Lower lobe of right lung (tissue), 2 donors: ENCODE measurements around the gene PRRT2. TPM values are rescaled to one million over a fixed set of nuclear protein-coding genes. Genes with fewer than 3 reads are reported as not detected.

Experiments used
- ATAC-seq, 2 donors: fragments of 200-7000 bp; cut with Tn5 transposase; one replicate each; pipeline ENCODE4 v1.9.1; 2020 to 2022; ENCODE audit warnings: mild to moderate bottlenecking in 2 of 2, moderate library complexity in 2 of 2
- DNase-seq: peaks from one replicate; pipeline ENCODE4 v3.0.0-alpha.2; 2020
- H3K27ac ChIP-seq: fragments of 200-600 bp; one replicate; pipeline ENCODE4 v1.8.0; 2022
- H3K27me3 ChIP-seq: fragments of 200-600 bp; one replicate; pipeline ENCODE4 v1.8.0; 2022; ENCODE audit warnings: low read depth
- H3K36me3 ChIP-seq: fragments of 200-600 bp; one replicate; pipeline ENCODE4 v1.8.0; 2022; ENCODE audit warnings: mild to moderate bottlenecking
- H3K4me1 ChIP-seq: fragments of 200-600 bp; one replicate; pipeline ENCODE4 v1.8.0; 2022
- H3K4me3 ChIP-seq: fragments of 200-600 bp; one replicate; pipeline ENCODE4 v1.8.0; 2022; ENCODE audit warnings: mild to moderate bottlenecking
- H3K9me3 ChIP-seq: fragments of 200-600 bp; one replicate; pipeline ENCODE4 v1.8.0; 2022
- CTCF ChIP-seq: fragments of 200-600 bp; IDR thresholded peaks from one replicate; pipeline ENCODE4 v1.8.0; 2022; ENCODE audit warnings: antibody characterized with exemption, mild to moderate bottlenecking
- intact Hi-C: fragments of 100-400 bp; cut with DNase I; formaldehyde crosslinking; loops from one replicate; pipeline ENCODE4 v1.11.0; 2022
- total RNA-seq: library from RNA; stranded (reverse); fragmentation: NEBNext Ultra II Directional; extraction: Animal tissue kit (Norgen Biotek cat#: 25700); gene quantifications from one replicate; pipeline ENCODE4 v1.2.1, GENCODE V29; 2021
- donor health status: DM: no; HTN: yes; CAD: no; lungs with severe emphysema.

PRRT2 gene
- total RNA-seq, 1 donor from 2014 or later: 3.2 TPM

DNA sequence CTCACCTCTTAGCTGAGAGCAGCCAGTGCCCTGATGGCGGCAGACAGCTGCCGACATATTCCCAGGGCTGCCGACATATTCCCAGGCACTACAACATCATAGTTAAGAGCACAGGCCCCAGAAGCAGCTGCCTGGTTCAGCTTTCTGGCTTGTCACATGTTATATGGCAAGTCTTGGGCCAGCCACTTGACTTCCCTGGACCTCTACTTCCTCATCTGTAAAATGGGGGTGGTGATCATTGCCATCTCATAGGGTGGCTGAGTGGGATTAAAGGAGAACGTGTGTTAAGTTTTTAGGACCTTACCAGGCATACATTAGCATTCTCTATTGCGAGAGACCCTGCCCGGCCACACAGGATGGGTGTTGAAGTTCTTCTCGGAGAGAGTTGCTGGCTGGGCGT lies 31.9 kb downstream of the PRRT2 start:
- Histone ChIP-seq H3K4me3 (no peak overlapping the region), H3K4me1 (peaks cover 17% of the 10 kb centered on the region), H3K36me3 (peaks cover 94% of the 10 kb centered on the region), H3K27me3 (no peaks in the 10 kb centered on the region), H3K9me3 (no peaks in the 10 kb centered on the region), H3K27ac (no peak overlapping the region)
- no peak for ATAC-seq
- TF ChIP-seq CTCF: no peak
- no peak for DNase-seq
- intact Hi-C loops: no loop called here

DNA sequence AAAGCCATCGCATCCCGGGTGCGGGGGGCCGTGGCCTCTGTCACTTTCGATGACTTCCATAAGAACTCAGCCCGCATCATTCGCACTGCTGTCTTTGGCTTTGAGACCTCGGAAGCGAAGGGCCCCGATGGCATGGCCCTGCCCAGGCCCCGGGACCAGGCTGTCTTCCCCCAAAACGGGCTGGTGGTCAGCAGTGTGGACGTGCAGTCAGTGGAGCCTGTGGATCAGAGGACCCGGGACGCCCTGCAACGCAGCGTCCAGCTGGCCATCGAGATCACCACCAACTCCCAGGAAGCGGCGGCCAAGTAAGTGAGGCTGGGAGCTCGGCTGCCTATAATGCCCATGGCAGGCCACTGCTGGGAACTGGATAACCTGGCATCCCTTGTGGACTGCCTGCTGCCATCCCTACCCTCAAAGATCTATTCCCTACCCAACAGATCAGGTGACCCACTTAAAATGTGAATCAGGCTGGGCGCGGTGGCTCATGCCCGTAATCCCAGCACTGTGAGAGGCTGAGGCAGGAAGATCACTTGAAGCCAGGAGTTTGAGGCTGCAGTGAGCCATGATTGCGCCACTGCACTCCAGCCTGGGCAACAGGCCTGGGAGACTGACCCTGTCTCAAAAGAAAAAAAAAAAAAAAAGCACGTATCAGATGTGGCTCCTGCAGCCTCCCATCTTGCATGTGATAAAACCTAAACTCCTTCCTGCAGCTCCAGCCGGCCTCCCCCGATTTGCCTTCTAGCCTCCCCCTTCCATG lies 32.8 kb downstream of the PRRT2 start:
- Histone ChIP-seq H3K27me3 (no peaks in the 10 kb centered on the region), H3K4me3 (no peak overlapping the region), H3K36me3 (peaks cover 86% of the 10 kb centered on the region), H3K4me1 (peaks cover 23% of the 10 kb centered on the region), H3K9me3 (no peaks in the 10 kb centered on the region), H3K27ac (peak overlapping the region; percentile 36)
- intact Hi-C loops: no loop called here
- DNase-seq (peak; percentile 73), ATAC-seq (peak; percentile 63 to 76)
- TF ChIP-seq CTCF: no peak

DNA sequence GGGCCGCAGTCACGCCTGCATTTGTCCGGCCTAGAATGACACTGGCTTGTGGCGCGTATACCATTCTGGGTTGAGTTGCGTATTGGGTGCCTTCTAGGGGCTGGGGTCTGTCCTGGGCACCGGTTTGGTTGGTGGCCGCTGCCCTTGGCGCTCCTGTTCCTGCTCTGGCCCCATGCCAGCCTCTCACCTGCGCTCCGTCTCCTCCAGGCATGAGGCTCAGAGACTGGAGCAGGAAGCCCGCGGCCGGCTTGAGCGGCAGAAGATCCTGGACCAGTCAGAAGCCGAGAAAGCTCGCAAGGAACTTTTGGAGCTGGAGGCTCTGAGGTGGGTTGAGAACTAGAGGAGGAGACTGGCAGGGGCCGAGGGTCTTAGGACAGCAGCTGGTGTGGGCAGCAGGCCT lies 33.7 kb downstream of the PRRT2 start:
- TF ChIP-seq CTCF: no peak
- Histone ChIP-seq H3K27ac (peak overlapping the region; percentile 24), H3K9me3 (no peaks in the 10 kb centered on the region), H3K27me3 (no peaks in the 10 kb centered on the region), H3K4me3 (no peak overlapping the region), H3K4me1 (peaks cover 23% of the 10 kb centered on the region), H3K36me3 (peaks cover 77% of the 10 kb centered on the region)
- ATAC-seq (peak in 1 of 2 donors; percentile 27), DNase-seq (peak; percentile 69)
- intact Hi-C loops: no loop called here

DNA sequence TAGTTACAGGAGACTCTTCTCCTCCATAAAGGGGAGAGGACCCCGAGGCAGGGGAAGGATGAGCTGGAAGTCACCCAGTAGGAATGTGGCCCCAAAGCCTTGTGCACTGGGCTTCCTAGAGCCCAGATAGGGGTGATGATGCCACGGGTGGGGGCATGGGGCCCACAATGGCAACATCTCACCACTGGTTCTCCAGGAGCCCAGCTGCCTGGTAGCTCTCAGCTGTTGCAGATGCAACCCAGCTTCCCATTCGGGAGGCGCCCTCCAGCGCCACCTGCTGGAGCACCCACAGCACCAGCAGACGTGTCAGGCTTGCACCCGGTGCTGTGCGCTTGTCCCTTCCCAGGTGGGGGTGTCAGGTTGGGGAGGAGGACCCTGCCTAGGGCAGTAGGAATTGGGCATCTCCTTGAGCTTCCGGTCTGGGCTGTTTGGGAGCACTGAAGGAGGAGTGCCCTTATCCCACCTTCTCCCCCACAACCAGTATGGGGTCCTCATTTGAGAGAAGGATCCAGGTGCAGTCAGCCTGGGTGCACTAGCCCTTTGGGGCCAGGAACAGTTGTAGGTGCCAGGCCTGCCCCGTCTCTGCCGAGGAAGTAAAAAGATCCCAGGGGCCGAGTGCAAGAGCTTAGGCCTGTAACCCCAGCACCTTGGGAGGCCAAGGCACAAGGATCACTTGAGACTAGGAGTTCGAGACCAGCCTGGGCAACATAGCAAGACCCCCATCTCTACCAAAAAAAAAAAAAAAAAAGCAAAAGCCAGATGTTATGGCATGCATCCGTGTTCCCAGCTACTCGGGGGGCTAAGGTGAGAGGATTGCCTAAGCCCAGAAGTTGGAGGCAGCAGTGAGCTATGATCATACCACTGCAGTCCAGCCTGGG lies 36.7 kb downstream of the PRRT2 start:
- Histone ChIP-seq H3K27me3 (no peaks in the 10 kb centered on the region), H3K9me3 (no peaks in the 10 kb centered on the region), H3K36me3 (peaks cover 49% of the 10 kb centered on the region), H3K27ac (no peak overlapping the region), H3K4me3 (no peak overlapping the region), H3K4me1 (peaks cover 23% of the 10 kb centered on the region)
- DNase-seq: peak; percentile 85
- intact Hi-C loops: no loop called here
- peak; percentile 94 for TF ChIP-seq CTCF
- ATAC-seq: peak; percentile 73 to 86

DNA sequence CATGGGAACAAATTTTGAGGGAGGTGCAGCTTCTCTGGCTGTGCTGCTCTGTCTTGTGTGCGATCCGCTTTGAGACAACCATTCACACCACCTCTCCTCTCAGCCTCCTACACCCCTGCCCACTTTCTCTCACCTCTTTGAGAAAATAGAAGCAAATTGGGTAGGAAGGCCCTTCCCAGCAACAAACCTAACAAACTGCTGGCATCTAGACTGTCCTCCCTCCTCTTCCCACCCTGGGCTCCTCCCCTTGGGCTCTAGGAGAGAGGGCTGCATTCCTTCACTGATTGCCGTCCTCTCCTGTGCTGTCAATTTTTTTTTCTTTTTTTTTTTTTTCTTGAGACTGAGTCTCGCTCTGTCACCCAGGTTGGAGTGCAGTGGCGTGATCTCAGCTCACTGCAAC lies 37.5 kb downstream of the PRRT2 start:
- H3K9me3 ChIP-seq: no peaks in the 10 kb centered on the region
- intact Hi-C loops: no loop called here
- peaks cover 41% of the 10 kb centered on the region for H3K36me3 ChIP-seq
- H3K4me1 ChIP-seq: peaks cover 23% of the 10 kb centered on the region
- ATAC-seq: peak; percentile 36 to 49
- H3K27me3 ChIP-seq: no peaks in the 10 kb centered on the region
- DNase-seq: no peak
- no peak overlapping the region for H3K4me3 ChIP-seq
- TF ChIP-seq CTCF: no peak
- peak overlapping the region; percentile 11 for H3K27ac ChIP-seq
